Panc1 (cell line): ENCODE measurements around the gene AKAP6.

ENCODE experiments used
- CTCF ChIP-seq: fragments of 450-650 bp; IDR thresholded peaks from 2 replicates; pipeline ENCODE4 v1.5.1; 2017; ENCODE audit warnings: mild to moderate bottlenecking
- POLR2AphosphoS5 ChIP-seq: IDR thresholded peaks from 2 replicates; pipeline ENCODE4 v1.6.1; 2012; ENCODE audit warnings: mild to moderate bottlenecking, low read depth, low read length, moderate library complexity
- REST ChIP-seq, 2 experiments: IDR thresholded peaks; 2 replicates each; pipeline ENCODE4 v1.6.1; 2011 to 2012; ENCODE audit warnings: low read depth in 2 of 2, control low read depth in 1 of 2, low read length in 1 of 2, mild to moderate bottlenecking in 1 of 2, moderate library complexity in 1 of 2; ENCODE audit not compliant: insufficient read depth in 1 of 2
- SIN3A ChIP-seq: IDR thresholded peaks from 2 replicates; pipeline ENCODE4 v1.6.1; 2012; ENCODE audit warnings: low read depth, mild to moderate bottlenecking, low read length, moderate library complexity, borderline replicate concordance; ENCODE audit not compliant: insufficient read depth
- TCF7L2 ChIP-seq: IDR thresholded peaks from 2 replicates; pipeline ENCODE4 v1.6.1; 2011; ENCODE audit warnings: mild to moderate bottlenecking, low read depth, low read length, inconsistent platforms

- TF ChIP-seq CTCF (no peak), POLR2AphosphoS5 (no peak), TCF7L2 (no peak), REST (IDR thresholded peaks at IDR 0.05; ENCODE audit: insufficient read depth in 1 of 2, low read depth in 2 of 2, low read length in 1 of 2) (no peak), SIN3A (no peak)
Measured at GRCh38 chr14:32681598-32681997, 352.5 kb downstream of the AKAP6 start.
